Stimulated activated CD8-positive, alpha-beta memory T cell treated with anti-CD3 and anti-CD28 coated beads, Interleukin-15, amount 100 ng/mL, for 1 hour (primary cell): ENCODE results near the gene SETBP1.
"Not testable (repeated sequence)": the region's sequence is repeated elsewhere in the genome, so short reads cannot be mapped to it uniquely, and the experiment has no call there.

ENCODE experiments used
- DNase-seq: peaks from one replicate; pipeline ENCODE4 v3.0.0-alpha.2; 2020; ENCODE audit warnings: low read depth

SETBP1 gene

GRCh38 chr18:44791520-44791919 lies 110.8 kb downstream of the SETBP1 start:
- DNase-seq, result no peak

GRCh38 chr18:44792456-44793061 lies 111.9 kb downstream of the SETBP1 start:
- no peak for DNase-seq

- DNase-seq, result no peak
These were observed 112.5 kb downstream of the SETBP1 start for GRCh38 chr18:44793194-44793593.

GRCh38 chr18:44793685-44794084 lies 113.0 kb downstream of the SETBP1 start:
- no peak for DNase-seq

- no peak for DNase-seq
These were observed 114.6 kb downstream of the SETBP1 start for GRCh38 chr18:44795241-44795640.

- DNase-seq, result no peak
These were observed 116.0 kb downstream of the SETBP1 start for GRCh38 chr18:44796429-44797428.

GRCh38 chr18:44798433-44799048 lies 117.9 kb downstream of the SETBP1 start:
- no peak for DNase-seq

- no peak for DNase-seq
These were observed 118.8 kb downstream of the SETBP1 start for GRCh38 chr18:44799382-44799906.

- no peak for DNase-seq
These were observed 119.3 kb downstream of the SETBP1 start for GRCh38 chr18:44799907-44800421.

GRCh38 chr18:44800766-44801165 lies 120.1 kb downstream of the SETBP1 start:
- DNase-seq, result not testable (repeated sequence)

- DNase-seq, result no peak
These were observed 121.1 kb downstream of the SETBP1 start for GRCh38 chr18:44801781-44802180.

GRCh38 chr18:44802508-44802907 lies 121.8 kb downstream of the SETBP1 start:
- DNase-seq, result no peak

GRCh38 chr18:44803019-44803650 lies 122.4 kb downstream of the SETBP1 start:
- no peak for DNase-seq

- DNase-seq, result no peak
These were observed 123.3 kb downstream of the SETBP1 start for GRCh38 chr18:44804033-44804432.

GRCh38 chr18:44805176-44805575 lies 124.5 kb downstream of the SETBP1 start:
- DNase-seq, result no peak

GRCh38 chr18:44805643-44806042 lies 125.0 kb downstream of the SETBP1 start:
- no peak for DNase-seq

GRCh38 chr18:44807766-44808165 lies 127.1 kb downstream of the SETBP1 start:
- no peak for DNase-seq

- DNase-seq, result no peak
These were observed 131.0 kb downstream of the SETBP1 start for GRCh38 chr18:44811572-44812125.

- no peak for DNase-seq
These were observed 131.7 kb downstream of the SETBP1 start for GRCh38 chr18:44812426-44812825.

- DNase-seq, result no peak
These were observed 132.9 kb downstream of the SETBP1 start for GRCh38 chr18:44813586-44813985.

GRCh38 chr18:44815108-44815507 lies 134.4 kb downstream of the SETBP1 start:
- no peak for DNase-seq

GRCh38 chr18:44816050-44816449 lies 135.4 kb downstream of the SETBP1 start:
- DNase-seq, result no peak
